CD14-positive monocyte (primary cell): ENCODE measurements around the gene CYLD. TPM values are rescaled to one million over a fixed set of nuclear protein-coding genes. Genes with fewer than 3 reads are reported as not detected.
A peak's percentile ranks its signal among the peaks of the same experiment; 100 is the strongest.

Experiments
- DNase-seq, 3 donors: peaks; one replicate each; pipeline ENCODE4 v3.0.0-alpha.2; 2011 to 2022
- H2AFZ ChIP-seq: 2 replicates; pipeline ENCODE4 v1.6.0; 2012; ENCODE audit warnings: mild to moderate bottlenecking, low read depth, low read length, inconsistent platforms; ENCODE audit not compliant: insufficient read depth, poor library complexity, severe bottlenecking
- H3K27ac ChIP-seq, 2 donors: 1 replicate in 1 of 2; 2 replicates in 1 of 2; pipeline ENCODE4 v1.5.1; 2012 to 2013; ENCODE audit warnings: low read length in 2 of 2, control low read depth in 1 of 2, inconsistent platforms in 1 of 2, low read depth in 1 of 2, mild to moderate bottlenecking in 1 of 2
- H3K27me3 ChIP-seq, 2 donors: one replicate each; pipeline versions ENCODE4 v1.6.0 to v1.6.1; 2011 to 2013; ENCODE audit warnings: low read length in 2 of 2; ENCODE audit not compliant: control insufficient read depth in 2 of 2, insufficient read depth in 2 of 2
- H3K36me3 ChIP-seq, 2 donors: replicated peaks in 1 of 2; 1 replicate in 1 of 2; 2 replicates in 1 of 2; pipeline versions ENCODE4 v1.5.1 to v1.6.1; 2012 to 2013; ENCODE audit warnings: low read length in 2 of 2, control low read depth in 1 of 2, inconsistent platforms in 1 of 2, mild to moderate bottlenecking in 1 of 2; ENCODE audit not compliant: insufficient read depth in 2 of 2, control insufficient read depth in 1 of 2
- H3K4me1 ChIP-seq, 2 donors: 1 replicate in 1 of 2; 2 replicates in 1 of 2; pipeline versions ENCODE4 v1.5.1 to v1.6.1; 2012 to 2013; ENCODE audit warnings: low read length in 2 of 2, control low read depth in 1 of 2, inconsistent platforms in 1 of 2, mild to moderate bottlenecking in 1 of 2, moderate library complexity in 1 of 2; ENCODE audit not compliant: insufficient read depth in 2 of 2, control insufficient read depth in 1 of 2
- H3K4me2 ChIP-seq: replicated peaks from 2 replicates; pipeline ENCODE3; 2012; ENCODE audit warnings: low read length, moderate library complexity, mild to moderate bottlenecking; ENCODE audit not compliant: poor library complexity, severe bottlenecking; ENCODE audit errors: extremely low read depth
- H3K4me3 ChIP-seq, 3 experiments: fragments of 200-600 bp in 1 of 3; sonication (generic) in 1 of 3; replicated peaks in 1 of 3; 1 replicate in 2 of 3; 2 replicates in 1 of 3; pipeline ENCODE4 v1.5.1; 2011 to 2013; ENCODE audit warnings: low read length in 3 of 3, mild to moderate bottlenecking in 3 of 3, control low read depth in 2 of 3, low read depth in 2 of 3, inconsistent platforms in 1 of 3, moderate library complexity in 1 of 3
- H3K79me2 ChIP-seq: 2 replicates; pipeline ENCODE4 v1.6.0; 2012; ENCODE audit warnings: mild to moderate bottlenecking, control low read depth, inconsistent platforms, low read length, moderate library complexity; ENCODE audit not compliant: insufficient read depth
- H3K9ac ChIP-seq: 2 replicates; pipeline ENCODE4 v1.6.0; 2017; ENCODE audit warnings: low read length, mild to moderate bottlenecking; ENCODE audit not compliant: insufficient read depth, poor library complexity, severe bottlenecking
- H3K9me3 ChIP-seq, 2 donors: replicated peaks in 1 of 2; 1 replicate in 1 of 2; 2 replicates in 1 of 2; pipeline versions ENCODE4 v1.5.1 to v1.6.1; 2012 to 2013; ENCODE audit warnings: low read length in 2 of 2, control low read depth in 1 of 2; ENCODE audit not compliant: control insufficient read depth in 1 of 2, insufficient read depth in 1 of 2
- H4K20me1 ChIP-seq: 2 replicates; pipeline ENCODE4 v1.6.0; 2012; ENCODE audit warnings: mild to moderate bottlenecking, low read length, control low read depth, moderate library complexity; ENCODE audit not compliant: insufficient read depth
- H3K27ac Mint-ChIP-seq, 7 donors: one replicate each; pipeline ENCODE4 v1.8.0; 2020; ENCODE audit warnings: mild to moderate bottlenecking in 7 of 7, mixed read lengths in 7 of 7, moderate library complexity in 6 of 7, inconsistent platforms in 2 of 7
- H3K27me3 Mint-ChIP-seq, 3 donors: one replicate each; pipeline ENCODE4 v1.8.0; 2021 to 2022; ENCODE audit warnings: low read depth in 3 of 3, mild to moderate bottlenecking in 3 of 3, mixed read lengths in 3 of 3, moderate library complexity in 3 of 3, inconsistent platforms in 1 of 3
- H3K36me3 Mint-ChIP-seq, 2 donors: one replicate each; pipeline ENCODE4 v1.8.0; 2020; ENCODE audit warnings: mixed read lengths in 2 of 2, inconsistent platforms in 1 of 2, mild to moderate bottlenecking in 1 of 2
- H3K4me1 Mint-ChIP-seq: one replicate; pipeline ENCODE4 v1.8.0; 2020; ENCODE audit warnings: mild to moderate bottlenecking, mixed read lengths
- H3K4me3 Mint-ChIP-seq, 2 donors: one replicate each; pipeline ENCODE4 v1.8.0; 2020; ENCODE audit warnings: mild to moderate bottlenecking in 2 of 2, mixed read lengths in 2 of 2, moderate library complexity in 1 of 2
- H3K9me3 Mint-ChIP-seq, 7 donors: one replicate each; pipeline ENCODE4 v1.8.0; 2020 to 2022; ENCODE audit warnings: mixed read lengths in 7 of 7, mild to moderate bottlenecking in 6 of 7, moderate library complexity in 6 of 7, inconsistent platforms in 2 of 7
- CTCF ChIP-seq: fragments of 200-600 bp; IDR thresholded peaks from one replicate; pipeline ENCODE4 v1.8.0; 2022; ENCODE audit warnings: antibody characterized with exemption, mild to moderate bottlenecking
- WGBS: methylation state at CpG from one replicate; pipeline ENCODE4 v1.1.5; 2013; ENCODE audit warnings: missing lambda C conversion rate; ENCODE audit not compliant: insufficient coverage; 5-methylcytosine and 5-hydroxymethylcytosine counted together
- intact Hi-C, 2 donors: fragments of 100-400 bp; cut with micrococcal nuclease; formaldehyde crosslinking; loops; one replicate each; pipeline versions ENCODE4 v1.15.0 to v1.15.1; 2023
- polyA plus RNA-seq, 3 donors: library from polyadenylated mRNA; depleted of rRNA in 1 of 3; unstranded in 2 of 3; stranded (reverse) in 1 of 3; fragments of 300-500 nt in 2 of 3; fragments of >200 nt in 1 of 3; fragmentation: Illumina TruSeq in 2 of 3; gene quantifications; 1 replicate in 2 of 3; 2 replicates in 1 of 3; pipeline ENCODE4 v1.2.3, GENCODE V29; 2012 to 2021

The CYLD gene
- polyA plus RNA-seq, 3 donors: 32.1 to 57.9 (median 35.9) TPM

- no peaks in the 10 kb centered on the region for H3K79me2 ChIP-seq
- H3K27ac ChIP-seq: no peak overlapping the region
- no peak overlapping the region for H3K4me2 ChIP-seq
- Mint-ChIP-seq H3K27ac (peak overlapping the region in 1 of 7 donors; percentile 57), H3K4me1 (peaks cover 18% of the 10 kb centered on the region), H3K27me3 (peaks cover 28 to 34% (median 30%) of the 10 kb centered on the region in 3 donors), H3K9me3 (peaks cover 0 to 8% (median 0%) of the 10 kb centered on the region in 7 donors), H3K4me3 (peak overlapping the region in 1 of 2 donors; percentile 22), H3K36me3 (no peaks in the 10 kb centered on the region)
- no peaks in the 10 kb centered on the region for H4K20me1 ChIP-seq
- peaks cover 14 to 32% of the 10 kb centered on the region in 2 donors for H3K27me3 ChIP-seq
- TF ChIP-seq CTCF: no peak
- H3K4me3 ChIP-seq: no peak overlapping the region
- no peak overlapping the region for H3K9ac ChIP-seq
- no peaks in the 10 kb centered on the region for H3K36me3 ChIP-seq
- 93% methylated on average over 16 of the region's 16 CpGs for WGBS
- no peak for DNase-seq
- H3K9me3 ChIP-seq: peaks cover 0 to 3% of the 10 kb centered on the region in 2 donors
- peaks cover 0 to 5% of the 10 kb centered on the region in 2 donors for H3K4me1 ChIP-seq
- H2AFZ ChIP-seq: no peak overlapping the region
- intact Hi-C loops: no loop called here
These were observed 98.2 kb downstream of the CYLD start for GRCh38 chr16:50839920-50840729.

- H2AFZ ChIP-seq: peak overlapping the region; percentile 61
- 8% methylated on average over 33 of the region's 44 CpGs for WGBS
- Mint-ChIP-seq H3K27me3 (peaks cover 30 to 41% (median 32%) of the 10 kb centered on the region in 3 donors), H3K4me3 (peak overlapping the region; percentile 45 to 77), H3K27ac (no peak overlapping the region), H3K9me3 (peaks cover 0 to 8% (median 0%) of the 10 kb centered on the region in 7 donors), H3K36me3 (no peaks in the 10 kb centered on the region), H3K4me1 (peaks cover 18% of the 10 kb centered on the region)
- peaks cover 0 to 3% of the 10 kb centered on the region in 2 donors for H3K9me3 ChIP-seq
- no peaks in the 10 kb centered on the region for H3K79me2 ChIP-seq
- H3K27ac ChIP-seq: no peak overlapping the region
- H3K4me2 ChIP-seq: peak overlapping the region; percentile 52
- TF ChIP-seq CTCF: no peak
- H3K9ac ChIP-seq: no peak overlapping the region
- H3K4me1 ChIP-seq: peaks cover 0 to 5% of the 10 kb centered on the region in 2 donors
- intact Hi-C loops: no loop called here
- peaks cover 14 to 32% of the 10 kb centered on the region in 2 donors for H3K27me3 ChIP-seq
- no peak for DNase-seq
- H4K20me1 ChIP-seq: no peaks in the 10 kb centered on the region
- H3K36me3 ChIP-seq: no peaks in the 10 kb centered on the region
- peak overlapping the region in 1 of 3 experiments; percentile 44 for H3K4me3 ChIP-seq
These were observed 99.4 kb downstream of the CYLD start for GRCh38 chr16:50841081-50841886.
